Body of pancreas (tissue), 4 donors: ENCODE measurements around the gene AFG1L. TPM values are rescaled to one million over a fixed set of nuclear protein-coding genes. Genes with fewer than 3 reads are reported as not detected.
"Not testable (repeated sequence)": the region's sequence is repeated elsewhere in the genome, so short reads cannot be mapped to it uniquely, and the experiment has no call there.

Experiments used
- ATAC-seq: fragments of 150-250 bp; one replicate; pipeline ENCODE4 v1.9.1; 2016
- DNase-seq, 4 donors: peaks; one replicate each; pipeline ENCODE4 v3.0.0-alpha.2; 2019
- H3K27ac ChIP-seq, 4 donors: fragments of 200-600 bp; sonication (generic); 1 replicate in 3 of 4; 2 replicates in 1 of 4; pipeline versions ENCODE4 v1.5.1 to v1.6.1; 2016 to 2019; ENCODE audit warnings: mild to moderate bottlenecking in 1 of 4, mixed read lengths in 1 of 4, moderate library complexity in 1 of 4
- H3K27me3 ChIP-seq, 2 donors: fragments of 200-600 bp; sonication (generic); one replicate each; pipeline ENCODE4 v1.6.0; 2016; ENCODE audit warnings: mild to moderate bottlenecking in 1 of 2
- H3K36me3 ChIP-seq, 2 donors: fragments of 200-600 bp; sonication (generic); replicated peaks in 1 of 2; 2 replicates each; pipeline ENCODE4 v1.5.1; 2016; ENCODE audit warnings: low read depth in 2 of 2; ENCODE audit not compliant: insufficient read depth in 1 of 2
- H3K4me1 ChIP-seq: fragments of 200-600 bp; sonication (generic); one replicate; pipeline ENCODE4 v1.6.0; 2016
- H3K4me3 ChIP-seq, 2 donors: fragments of 200-600 bp; sonication (generic); 1 replicate in 1 of 2; 2 replicates in 1 of 2; pipeline ENCODE4 v1.5.1; 2016 to 2019
- H3K9me3 ChIP-seq, 3 donors: fragments of 200-600 bp; sonication (generic); 1 replicate in 2 of 3; 2 replicates in 1 of 3; pipeline ENCODE4 v1.5.1; 2016
- POLR2A ChIP-seq, 3 donors: fragments of 450-650 bp; IDR thresholded peaks; one replicate each; pipeline ENCODE4 v1.6.1; 2016; ENCODE audit warnings: antibody characterized with exemption in 3 of 3, mild to moderate bottlenecking in 2 of 3
- WGBS, 2 donors: methylation state at CpG; one replicate each; pipeline ENCODE4 v1.1.5; 2017; 5-methylcytosine and 5-hydroxymethylcytosine counted together
- intact Hi-C: fragments of 100-400 bp; cut with DNase I; formaldehyde crosslinking; loops from one replicate; pipeline ENCODE4 v1.15.1; 2023
- total RNA-seq, 2 donors: library from RNA; depleted of rRNA; stranded (reverse); fragments of >200 nt; gene quantifications; one replicate each; pipeline ENCODE4 v1.1.0, GENCODE V29; 2016
- TF ChIP-seq, protein P1 (sequence below), 7 experiments: fragments of 450-650 bp in 4 of 7; fragments of 200-600 bp in 3 of 7; sonication (generic) in 3 of 7; IDR thresholded peaks; one replicate each; pipeline ENCODE4 v1.5.1; 2016 to 2019; ENCODE audit warnings: antibody characterized with exemption in 7 of 7

The AFG1L gene
- total RNA-seq, 2 donors from 2014 or later, result 1.6 to 4.0 TPM

DNA sequence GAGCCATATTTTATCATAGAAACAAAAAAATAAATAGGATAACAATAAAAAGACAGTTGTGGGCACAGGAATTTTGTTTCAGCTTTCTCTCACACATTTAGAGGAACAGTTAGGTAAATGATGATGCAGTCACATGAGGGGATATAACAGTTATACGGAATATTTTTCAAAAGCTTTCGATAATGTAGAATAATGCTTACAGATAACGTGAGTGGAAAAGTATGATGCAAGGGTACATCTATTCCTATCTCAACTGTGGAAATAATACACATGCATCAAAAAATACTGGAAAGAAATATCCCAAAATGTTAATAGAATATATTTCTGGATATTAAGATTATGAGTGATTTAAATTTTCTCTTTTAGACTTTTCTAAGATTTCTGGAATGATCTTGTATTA lies 114.0 kb downstream of the AFG1L start:
- peak overlapping the region in 2 of 4 donors; percentile 73 to 80 for H3K27ac ChIP-seq
- no peaks in the 10 kb centered on the region for H3K9me3 ChIP-seq
- no peaks in the 10 kb centered on the region for H3K27me3 ChIP-seq
- intact Hi-C loops, result no loop called here
- H3K4me3 ChIP-seq, result no peak overlapping the region
- no peak for TF ChIP-seq POLR2A (IDR thresholded peaks at IDR 0.05)
- TF ChIP-seq, protein P1, sequence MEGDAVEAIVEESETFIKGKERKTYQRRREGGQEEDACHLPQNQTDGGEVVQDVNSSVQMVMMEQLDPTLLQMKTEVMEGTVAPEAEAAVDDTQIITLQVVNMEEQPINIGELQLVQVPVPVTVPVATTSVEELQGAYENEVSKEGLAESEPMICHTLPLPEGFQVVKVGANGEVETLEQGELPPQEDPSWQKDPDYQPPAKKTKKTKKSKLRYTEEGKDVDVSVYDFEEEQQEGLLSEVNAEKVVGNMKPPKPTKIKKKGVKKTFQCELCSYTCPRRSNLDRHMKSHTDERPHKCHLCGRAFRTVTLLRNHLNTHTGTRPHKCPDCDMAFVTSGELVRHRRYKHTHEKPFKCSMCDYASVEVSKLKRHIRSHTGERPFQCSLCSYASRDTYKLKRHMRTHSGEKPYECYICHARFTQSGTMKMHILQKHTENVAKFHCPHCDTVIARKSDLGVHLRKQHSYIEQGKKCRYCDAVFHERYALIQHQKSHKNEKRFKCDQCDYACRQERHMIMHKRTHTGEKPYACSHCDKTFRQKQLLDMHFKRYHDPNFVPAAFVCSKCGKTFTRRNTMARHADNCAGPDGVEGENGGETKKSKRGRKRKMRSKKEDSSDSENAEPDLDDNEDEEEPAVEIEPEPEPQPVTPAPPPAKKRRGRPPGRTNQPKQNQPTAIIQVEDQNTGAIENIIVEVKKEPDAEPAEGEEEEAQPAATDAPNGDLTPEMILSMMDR (IDR thresholded peaks at IDR 0.05), result no peak
- DNase-seq, result no peak
- H3K4me1 ChIP-seq, result peaks cover 23% of the 10 kb centered on the region
- 19 to 29% methylated on average over 3 of the region's 3 CpGs for WGBS, 2 donors
- no peaks in the 10 kb centered on the region for H3K36me3 ChIP-seq
- ATAC-seq, result no peak

DNA sequence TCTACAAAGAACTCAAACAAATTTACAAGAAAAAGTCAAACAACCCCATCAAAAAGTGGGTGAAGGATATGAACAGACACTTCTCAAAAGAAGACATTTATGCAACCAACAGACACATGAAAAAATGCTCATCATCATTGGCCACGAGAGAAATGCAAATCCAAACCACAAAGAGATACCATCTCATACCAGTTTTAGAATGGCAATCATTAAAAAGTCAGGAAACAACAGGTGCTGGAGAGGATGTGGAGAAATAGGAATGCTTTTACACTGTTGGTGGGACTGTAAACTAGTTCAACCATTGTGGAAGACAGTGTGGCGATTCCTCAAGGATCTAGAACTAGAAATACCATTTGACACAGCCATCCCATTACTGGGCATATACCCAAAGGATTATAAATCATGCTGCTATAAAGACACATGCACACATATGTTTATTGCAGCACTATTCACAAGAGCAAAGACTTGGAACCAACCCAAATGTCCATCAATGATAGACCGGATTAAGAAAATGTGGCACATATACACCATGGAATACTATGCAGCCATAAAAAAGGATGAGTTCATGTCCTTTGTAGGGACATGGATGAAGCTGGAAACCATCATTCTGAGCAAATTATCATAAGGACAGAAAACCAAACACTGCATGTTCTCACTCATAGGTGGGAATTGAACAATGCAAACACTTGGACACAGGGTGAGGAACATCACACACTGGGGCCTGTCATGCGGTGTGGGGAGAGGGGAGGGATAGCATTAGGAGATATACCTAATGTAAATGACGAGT lies 121.4 kb downstream of the AFG1L start:
- H3K9me3 ChIP-seq, intact Hi-C loops, H3K36me3 ChIP-seq, H3K27me3 ChIP-seq, H3K4me3 ChIP-seq, H3K27ac ChIP-seq, H3K4me1 ChIP-seq, DNase-seq, ATAC-seq: not testable (repeated sequence)
- WGBS, 2 donors, result 94 to 95% methylated on average over 4 to 5 of the region's 5 CpGs

DNA sequence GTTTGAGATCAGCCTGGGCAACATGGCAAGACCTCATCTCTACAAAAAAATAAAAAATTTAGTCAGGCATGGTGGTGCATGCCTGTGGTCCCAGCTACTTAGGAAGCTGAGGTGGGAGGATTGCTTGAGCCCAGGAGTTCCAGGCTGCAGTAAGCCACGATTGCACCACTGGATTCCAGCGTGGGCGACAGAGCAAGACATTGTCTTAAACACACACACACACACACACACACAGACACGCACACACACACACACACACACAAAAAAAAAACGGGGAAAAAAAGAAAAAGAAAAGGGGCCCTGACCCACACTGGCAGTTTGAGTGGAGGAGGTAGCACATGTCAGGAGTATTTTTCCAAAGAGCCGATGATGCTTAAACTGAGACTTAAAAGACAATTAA lies 122.2 kb downstream of the AFG1L start:
- TF ChIP-seq, protein P1 (IDR thresholded peaks at IDR 0.05), result no peak
- no peak for TF ChIP-seq POLR2A (IDR thresholded peaks at IDR 0.05)
- no peaks in the 10 kb centered on the region for H3K4me1 ChIP-seq
- 86 to 88% methylated on average over 5 to 6 of the region's 6 CpGs for WGBS, 2 donors

DNA sequence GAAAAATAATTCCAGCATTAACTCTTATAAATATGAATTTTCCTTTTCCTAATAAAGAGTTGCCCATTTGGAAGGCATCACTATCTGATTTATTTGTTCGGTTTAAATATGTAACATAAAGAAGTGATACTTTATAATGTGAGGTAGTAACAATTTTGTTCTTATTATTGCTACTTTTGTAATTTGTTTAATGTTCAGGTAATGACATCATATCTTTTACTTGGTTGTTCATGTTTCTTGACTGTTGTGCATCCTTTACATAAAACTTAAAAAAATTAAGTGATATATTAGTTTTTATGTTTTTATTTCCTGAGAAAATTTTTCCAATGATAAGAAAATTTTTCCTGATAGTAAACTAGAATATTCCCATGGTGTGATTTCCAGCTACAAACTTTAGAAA lies 124.6 kb downstream of the AFG1L start:
- Histone ChIP-seq H3K36me3 (no peaks in the 10 kb centered on the region), H3K27me3 (no peaks in the 10 kb centered on the region), H3K4me3 (no peak overlapping the region), H3K27ac (no peak overlapping the region), H3K4me1 (no peaks in the 10 kb centered on the region), H3K9me3 (no peaks in the 10 kb centered on the region)
- DNase-seq (no peak), ATAC-seq (no peak)
- TF ChIP-seq, protein P1 (IDR thresholded peaks at IDR 0.05), result no peak
- TF ChIP-seq POLR2A (IDR thresholded peaks at IDR 0.05), result no peak
- intact Hi-C loops, result no loop called here
- 87% methylated on average over 1 of the region's 1 CpG for WGBS, 2 donors

More for the DNA sequence above, 122.2 kb downstream of the AFG1L start:
- intact Hi-C loops, result no loop called here
- ATAC-seq (no peak), DNase-seq (no peak)
- Histone ChIP-seq H3K27me3 (no peaks in the 10 kb centered on the region), H3K36me3 (no peaks in the 10 kb centered on the region), H3K4me3 (no peak overlapping the region), H3K27ac (no peak overlapping the region), H3K9me3 (no peaks in the 10 kb centered on the region)

DNA sequence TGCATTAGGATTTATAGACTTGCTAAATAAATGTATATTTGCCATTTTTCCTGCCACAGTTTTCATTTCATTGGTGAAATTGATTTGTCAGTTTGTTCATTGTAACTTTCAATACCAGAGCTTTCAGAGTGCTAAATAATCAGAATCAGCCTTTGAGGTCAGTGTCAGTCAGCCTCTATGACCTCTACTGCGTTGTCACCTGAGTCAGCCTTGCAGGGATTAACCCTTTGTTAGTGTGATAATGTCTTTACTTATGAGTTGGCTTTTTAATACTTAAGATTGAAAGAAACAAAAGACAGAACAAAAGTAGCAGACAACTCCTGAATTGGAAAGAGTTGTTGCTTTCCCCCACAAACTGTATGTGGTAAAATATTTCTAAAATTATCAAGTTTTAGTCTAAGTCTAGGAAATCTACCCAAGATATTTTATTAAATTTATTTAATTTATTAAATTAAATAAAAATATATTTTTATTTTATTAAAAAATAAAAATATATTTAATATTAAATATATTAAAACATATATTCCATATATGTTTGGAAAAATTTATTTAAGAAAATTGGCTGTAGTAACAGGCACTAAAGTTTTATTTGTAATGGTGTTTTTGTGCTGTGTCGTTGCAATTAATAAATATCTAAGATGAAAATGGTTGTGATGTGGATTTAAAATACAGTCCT lies 125.2 kb downstream of the AFG1L start:
- no peaks in the 10 kb centered on the region for H3K27me3 ChIP-seq

More for the DNA sequence above, 125.2 kb downstream of the AFG1L start:
- no peak for ATAC-seq
- Histone ChIP-seq H3K36me3 (no peaks in the 10 kb centered on the region), H3K4me3 (no peak overlapping the region), H3K27ac (no peak overlapping the region), H3K4me1 (no peaks in the 10 kb centered on the region), H3K9me3 (no peaks in the 10 kb centered on the region)
- WGBS, 2 donors, result 50 to 57% methylated on average over 2 of the region's 2 CpGs
- DNase-seq, result no peak
- TF ChIP-seq, protein P1 (IDR thresholded peaks at IDR 0.05), result no peak
- TF ChIP-seq POLR2A (IDR thresholded peaks at IDR 0.05), result no peak
- intact Hi-C loops, result no loop called here
